Mesodermal cell (in vitro differentiated cells): ENCODE data around the gene THAP3.
"Not testable (repeated sequence)": the region's sequence is repeated elsewhere in the genome, so short reads cannot be mapped to it uniquely, and the experiment has no call there.

Experiments
- H3K27ac ChIP-seq: 2 replicates; pipeline ENCODE4 v1.7.0; 2013; ENCODE audit warnings: mild to moderate bottlenecking, low read depth, low read length, moderate library complexity; ENCODE audit not compliant: severe bottlenecking
- H3K36me3 ChIP-seq: 2 replicates; pipeline ENCODE4 v1.7.1; 2013; ENCODE audit warnings: mild to moderate bottlenecking, low read length, moderate library complexity; ENCODE audit not compliant: control insufficient read depth, insufficient read depth
- H3K4me1 ChIP-seq: one replicate; pipeline ENCODE4 v1.7.1; 2013; ENCODE audit warnings: mild to moderate bottlenecking, low read length; ENCODE audit not compliant: insufficient read depth, control insufficient read depth, poor library complexity, severe bottlenecking
- H3K4me3 ChIP-seq: 2 replicates; pipeline ENCODE4 v1.7.0; 2013; ENCODE audit warnings: low read length, control low read depth, mild to moderate bottlenecking; ENCODE audit not compliant: insufficient read depth, poor library complexity, severe bottlenecking; ENCODE audit errors: extremely low read depth
- H3K9me3 ChIP-seq: 2 replicates; pipeline ENCODE4 v1.7.1; 2013; ENCODE audit warnings: mild to moderate bottlenecking, low read length, moderate library complexity; ENCODE audit not compliant: control insufficient read depth
- WGBS, 2 experiments: methylation state at CpG; one replicate each; pipeline ENCODE4 v1.1.5; 2013; ENCODE audit warnings: missing lambda C conversion rate in 2 of 2; ENCODE audit not compliant: insufficient coverage in 2 of 2; 5-methylcytosine and 5-hydroxymethylcytosine counted together

Gene THAP3

DNA sequence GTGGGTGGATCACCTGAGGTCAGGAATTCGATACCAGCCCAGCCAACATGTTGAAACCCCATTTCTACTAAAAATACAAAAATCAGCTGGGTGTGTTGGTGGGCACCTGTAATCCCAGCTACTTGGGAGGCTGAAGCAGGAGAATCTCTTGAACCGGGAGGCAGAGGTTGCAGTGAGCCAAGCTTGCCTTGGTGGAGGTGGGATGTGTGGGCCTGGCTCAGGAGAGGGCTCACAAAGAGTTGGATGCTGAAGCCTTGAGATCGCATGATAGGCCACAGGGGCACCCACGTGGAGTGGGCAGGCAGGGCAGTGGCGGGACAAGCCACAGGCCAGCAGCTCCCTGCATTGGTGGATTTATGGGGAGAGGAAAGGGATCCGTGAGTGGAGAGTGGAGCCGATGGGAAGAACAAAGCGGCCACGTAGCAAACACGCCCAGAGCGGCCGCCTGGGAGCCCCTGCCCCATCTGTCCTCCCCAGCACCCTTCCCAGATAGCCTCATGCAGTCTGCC is 4.4 kb downstream of the THAP3 start:
- WGBS, 2 experiments: 94 to 97% methylated on average over 7 to 10 of the region's 12 CpGs
- Histone ChIP-seq H3K9me3 (no peaks in the 10 kb centered on the region), H3K36me3 (peaks cover 73% of the 10 kb centered on the region), H3K4me3 (no peak overlapping the region), H3K4me1 (peaks cover 3% of the 10 kb centered on the region), H3K27ac (no peak overlapping the region)

GRCh38 chr1:6630027-6630426 is 5.4 kb downstream of the THAP3 start:
- H3K36me3 ChIP-seq: peaks cover 75% of the 10 kb centered on the region
- H3K4me1 ChIP-seq: no peaks in the 10 kb centered on the region
- no peaks in the 10 kb centered on the region for H3K9me3 ChIP-seq
- H3K27ac ChIP-seq: no peak overlapping the region
- WGBS, 2 experiments: 98 to 99% methylated on average over 3 to 7 of the region's 8 CpGs
- no peak overlapping the region for H3K4me3 ChIP-seq

GRCh38 chr1:6631058-6631457 is 6.4 kb downstream of the THAP3 start:
- H3K9me3 ChIP-seq: no peaks in the 10 kb centered on the region
- H3K4me3 ChIP-seq: no peak overlapping the region
- H3K4me1 ChIP-seq: no peaks in the 10 kb centered on the region
- peaks cover 86% of the 10 kb centered on the region for H3K36me3 ChIP-seq
- H3K27ac ChIP-seq: no peak overlapping the region
- WGBS, 2 experiments: 97 to 100% methylated on average over 6 to 7 of the region's 8 CpGs

- H3K4me1 ChIP-seq: no peaks in the 10 kb centered on the region
- no peak overlapping the region for H3K27ac ChIP-seq
- no peak overlapping the region for H3K4me3 ChIP-seq
- peaks cover 86% of the 10 kb centered on the region for H3K36me3 ChIP-seq
- no peaks in the 10 kb centered on the region for H3K9me3 ChIP-seq
- WGBS, 2 experiments: 97 to 99% methylated on average over 22 to 25 of the region's 30 CpGs
Observed at GRCh38 chr1:6632588-6633514, 8.2 kb downstream of the THAP3 start.

DNA sequence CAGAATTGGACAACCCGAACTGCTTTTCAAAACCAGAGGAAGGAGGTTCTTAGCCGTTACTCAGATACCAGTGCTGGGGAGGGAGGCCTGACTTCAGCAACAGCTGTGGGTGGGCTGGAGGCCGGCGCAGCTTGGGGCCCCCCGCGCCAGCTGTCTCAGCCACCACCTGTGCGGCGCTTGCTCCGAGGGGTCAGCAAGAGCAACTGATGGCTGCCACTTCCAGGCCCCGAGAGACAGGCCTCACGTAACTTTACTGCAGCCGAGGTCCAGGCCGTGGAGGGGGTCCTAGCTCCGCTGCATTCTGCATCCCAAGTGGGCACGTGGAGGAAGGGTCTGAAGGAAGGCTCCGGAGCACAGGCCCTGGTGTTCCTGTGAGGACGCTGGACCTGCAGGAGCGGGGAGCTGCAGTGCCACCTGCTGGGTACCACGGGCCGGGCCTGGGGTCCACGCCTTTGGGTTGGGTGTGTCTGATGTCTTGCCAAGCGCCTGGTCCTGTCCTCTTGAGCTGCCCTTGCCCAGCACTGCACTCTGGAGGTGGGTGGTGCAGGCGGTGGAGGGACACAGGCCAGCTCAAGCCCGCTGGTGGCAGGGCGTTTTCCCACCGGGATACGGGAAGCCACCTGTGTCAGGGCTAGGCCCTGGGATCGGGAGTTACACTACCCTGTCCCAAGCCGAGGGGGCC is 9.8 kb downstream of the THAP3 start:
- Histone ChIP-seq H3K4me3 (no peak overlapping the region), H3K9me3 (no peaks in the 10 kb centered on the region), H3K27ac (no peak overlapping the region), H3K4me1 (no peaks in the 10 kb centered on the region), H3K36me3 (peaks cover 87% of the 10 kb centered on the region)
- WGBS, 2 experiments: 87 to 91% methylated on average over 23 to 27 of the region's 29 CpGs

DNA sequence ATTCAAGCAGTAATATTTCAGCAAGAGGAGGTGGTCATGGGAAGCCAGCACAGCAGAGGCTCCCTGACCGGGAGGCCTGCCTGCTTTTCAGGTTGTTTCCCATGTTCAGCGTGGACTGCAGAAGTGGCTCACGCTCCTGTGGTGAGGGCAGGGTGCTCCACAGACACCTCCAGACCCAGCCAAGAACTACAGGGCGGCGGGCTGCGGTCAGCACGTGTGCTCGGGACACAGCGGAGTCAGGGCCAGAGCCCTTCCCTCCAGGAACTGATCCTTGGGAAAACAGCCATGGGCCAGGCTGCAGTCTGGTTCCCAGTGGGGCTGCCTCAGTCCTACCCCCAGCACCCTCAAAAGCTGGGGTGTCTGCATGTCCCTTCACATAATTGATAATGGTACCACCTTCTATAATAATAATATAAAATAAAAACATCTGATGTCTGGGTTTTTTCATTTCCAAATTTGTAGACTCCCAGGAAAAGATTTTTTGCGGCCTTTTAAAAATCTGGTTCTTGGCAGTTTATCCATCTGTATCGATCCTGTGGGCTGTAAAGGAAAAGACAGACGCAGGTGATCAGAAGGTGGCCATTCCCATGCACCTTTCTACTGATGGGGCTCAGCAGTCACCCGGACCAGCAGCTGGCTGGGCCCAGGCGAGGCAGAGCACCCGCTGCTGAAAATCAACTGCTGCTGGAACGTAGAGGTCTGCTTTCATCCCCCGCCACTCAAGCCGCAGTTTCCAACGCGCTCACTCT is 10.7 kb downstream of the THAP3 start:
- 91 to 92% methylated on average over 17 to 18 of the region's 20 CpGs for WGBS, 2 experiments
- no peaks in the 10 kb centered on the region for H3K9me3 ChIP-seq
- H3K4me1 ChIP-seq: no peaks in the 10 kb centered on the region
- H3K36me3 ChIP-seq: peaks cover 90% of the 10 kb centered on the region
- no peak overlapping the region for H3K27ac ChIP-seq
- no peak overlapping the region for H3K4me3 ChIP-seq

- Histone ChIP-seq H3K27ac (no peak overlapping the region), H3K36me3 (peaks cover 90% of the 10 kb centered on the region), H3K4me3 (no peak overlapping the region), H3K9me3 (no peaks in the 10 kb centered on the region), H3K4me1 (no peaks in the 10 kb centered on the region)
- WGBS, 2 experiments: 91 to 92% methylated on average over 14 of the region's 16 CpGs
Observed at GRCh38 chr1:6635910-6636760, 11.5 kb downstream of the THAP3 start.

DNA sequence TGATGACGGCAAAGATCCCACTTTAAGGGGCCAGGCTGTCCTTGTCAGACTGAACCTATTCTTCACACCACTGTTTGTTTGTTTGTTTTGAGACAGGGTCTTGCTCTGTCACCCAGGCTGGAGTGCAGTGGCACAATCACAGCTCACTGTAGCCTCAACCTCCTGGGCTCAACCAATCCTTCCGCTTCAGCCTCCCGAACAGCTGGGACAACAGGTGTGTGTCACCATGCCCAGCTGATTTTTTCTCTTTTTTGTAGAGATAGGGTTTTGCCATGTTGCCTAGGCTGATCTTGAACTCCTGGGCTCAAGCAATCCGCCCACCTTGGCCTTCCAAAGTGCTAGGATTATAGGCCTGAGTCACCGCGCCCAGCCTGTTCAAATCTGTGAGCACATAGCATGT is 12.1 kb downstream of the THAP3 start:
- not testable (repeated sequence) for H3K4me1 ChIP-seq, H3K4me3 ChIP-seq, H3K27ac ChIP-seq, H3K9me3 ChIP-seq
- WGBS, 2 experiments: 91 to 100% methylated on average over 3 to 4 of the region's 6 CpGs
- H3K36me3 ChIP-seq: peaks cover 91% of the 10 kb centered on the region

- 91 to 99% methylated on average over 6 to 9 of the region's 9 CpGs for WGBS, 2 experiments
- Histone ChIP-seq H3K4me3 (no peak overlapping the region), H3K27ac (no peak overlapping the region), H3K9me3 (no peaks in the 10 kb centered on the region), H3K36me3 (peaks cover 94% of the 10 kb centered on the region), H3K4me1 (no peaks in the 10 kb centered on the region)
Observed at GRCh38 chr1:6637770-6638169, 13.1 kb downstream of the THAP3 start.

DNA sequence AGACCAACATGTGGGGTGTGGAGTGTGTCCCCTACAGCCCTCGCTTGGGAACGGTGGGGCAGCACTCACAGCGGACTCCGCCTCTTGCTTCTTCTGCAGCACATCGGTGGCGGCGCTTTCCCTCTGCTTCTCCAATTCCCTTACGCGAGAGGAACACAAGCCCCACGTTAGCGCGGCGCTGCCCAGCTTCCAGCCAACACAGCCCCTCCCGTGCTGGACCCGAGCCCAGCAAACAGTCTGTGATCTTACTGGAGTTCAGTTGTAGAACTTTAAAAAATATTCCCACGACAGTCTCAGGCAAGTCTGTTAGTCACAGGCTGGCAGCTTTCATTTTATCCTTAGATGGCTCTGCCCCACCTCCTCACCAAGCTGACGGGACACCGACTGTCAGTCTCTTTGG is 13.6 kb downstream of the THAP3 start:
- 93 to 95% methylated on average over 14 to 18 of the region's 18 CpGs for WGBS, 2 experiments
- Histone ChIP-seq H3K27ac (no peak overlapping the region), H3K9me3 (no peaks in the 10 kb centered on the region), H3K4me3 (no peak overlapping the region), H3K4me1 (no peaks in the 10 kb centered on the region), H3K36me3 (peaks cover 92% of the 10 kb centered on the region)
